Dermis blood vessel endothelial cell (primary cell): ENCODE measurements around the gene NAGLU. TPM values are rescaled to one million over a fixed set of nuclear protein-coding genes. Genes with fewer than 3 reads are reported as not detected.

Experiments
- DNase-seq: peaks from one replicate; pipeline ENCODE4 v3.0.0; 2010
- total RNA-seq: library from RNA; depleted of rRNA; stranded (reverse); fragments of >200 nt; gene quantifications from 2 replicates; pipeline ENCODE4 v1.2.3, GENCODE V29; 2014

NAGLU gene
- total RNA-seq, 1 donor from 2014 or later, result 53.3 TPM

- DNase-seq, result no peak
Measured at GRCh38 chr17:42565523-42566214, 29.6 kb downstream of the NAGLU start.

DNA sequence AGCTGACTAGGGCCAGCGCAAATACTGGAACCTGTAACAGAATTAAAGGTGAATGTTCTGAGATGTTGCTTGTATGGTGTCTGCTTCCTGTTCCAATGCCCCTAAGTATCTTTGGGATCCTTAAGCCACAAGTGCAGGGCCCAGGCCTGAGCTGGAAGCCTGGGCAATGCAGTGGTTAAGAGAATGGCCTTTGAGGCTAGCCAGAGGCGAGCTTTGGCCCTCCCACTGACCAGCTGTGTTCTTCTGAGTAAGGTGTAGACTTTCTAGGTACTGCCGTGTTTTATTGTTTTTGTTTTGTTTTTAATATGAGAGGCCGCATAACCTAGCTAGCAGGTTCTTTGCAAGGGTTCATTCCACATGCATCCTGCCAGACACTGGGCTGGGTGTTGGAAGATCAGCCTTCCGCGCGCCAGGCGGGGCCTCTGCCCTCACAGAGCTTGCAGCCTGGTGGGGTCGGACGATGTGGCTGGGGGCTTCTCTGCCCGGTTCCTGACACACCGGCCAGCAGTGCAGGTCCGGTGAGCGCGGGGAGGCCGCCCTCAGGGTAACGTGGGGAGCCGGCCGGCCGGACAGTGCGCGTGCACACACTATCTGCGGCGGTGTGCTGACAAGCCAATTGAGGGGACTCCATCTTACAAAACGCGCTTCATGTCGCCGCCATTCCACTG lies 30.3 kb downstream of the NAGLU start:
- DNase-seq, result no peak

DNA sequence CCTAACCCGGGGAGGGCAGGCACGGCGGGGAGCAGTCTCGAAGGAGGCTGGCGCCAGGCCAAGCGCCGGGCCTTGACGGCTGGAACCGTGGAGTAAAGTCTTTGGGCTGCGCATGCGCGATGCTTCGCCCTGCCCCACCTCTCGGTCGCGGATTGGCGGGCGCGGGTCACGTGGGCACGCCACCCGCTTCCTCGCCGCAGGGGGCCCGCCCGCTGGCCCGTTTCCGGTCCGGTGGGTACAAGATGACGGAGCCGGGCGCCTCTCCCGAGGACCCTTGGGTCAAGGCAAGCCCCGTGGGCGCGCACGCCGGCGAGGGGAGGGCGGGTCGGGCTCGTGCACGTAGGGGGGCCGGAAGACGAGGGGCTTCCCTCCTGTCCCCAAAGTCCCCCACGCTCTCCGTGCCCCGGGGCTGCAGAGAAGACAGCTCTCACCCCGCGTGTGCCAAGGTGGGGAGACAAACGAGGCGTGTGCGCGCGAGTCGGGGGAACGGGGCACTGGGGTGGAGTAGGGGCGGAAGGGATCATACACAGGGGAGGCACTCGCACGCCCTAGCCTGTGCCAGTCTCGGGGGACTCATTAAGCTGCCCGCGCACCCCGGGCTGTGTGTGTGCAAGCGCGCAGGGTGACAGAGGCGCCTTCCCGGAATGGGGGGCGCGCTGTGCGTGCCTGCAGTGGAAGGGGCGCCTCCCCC lies 31.0 kb downstream of the NAGLU start, which contains the start of gene MLX:
TSS of gene MLX (plus strand) at position 218 of the 691 bp plus-strand sequence. CDS start at position 243, 25 bp downstream.
- peak; percentile 93 for DNase-seq

DNA sequence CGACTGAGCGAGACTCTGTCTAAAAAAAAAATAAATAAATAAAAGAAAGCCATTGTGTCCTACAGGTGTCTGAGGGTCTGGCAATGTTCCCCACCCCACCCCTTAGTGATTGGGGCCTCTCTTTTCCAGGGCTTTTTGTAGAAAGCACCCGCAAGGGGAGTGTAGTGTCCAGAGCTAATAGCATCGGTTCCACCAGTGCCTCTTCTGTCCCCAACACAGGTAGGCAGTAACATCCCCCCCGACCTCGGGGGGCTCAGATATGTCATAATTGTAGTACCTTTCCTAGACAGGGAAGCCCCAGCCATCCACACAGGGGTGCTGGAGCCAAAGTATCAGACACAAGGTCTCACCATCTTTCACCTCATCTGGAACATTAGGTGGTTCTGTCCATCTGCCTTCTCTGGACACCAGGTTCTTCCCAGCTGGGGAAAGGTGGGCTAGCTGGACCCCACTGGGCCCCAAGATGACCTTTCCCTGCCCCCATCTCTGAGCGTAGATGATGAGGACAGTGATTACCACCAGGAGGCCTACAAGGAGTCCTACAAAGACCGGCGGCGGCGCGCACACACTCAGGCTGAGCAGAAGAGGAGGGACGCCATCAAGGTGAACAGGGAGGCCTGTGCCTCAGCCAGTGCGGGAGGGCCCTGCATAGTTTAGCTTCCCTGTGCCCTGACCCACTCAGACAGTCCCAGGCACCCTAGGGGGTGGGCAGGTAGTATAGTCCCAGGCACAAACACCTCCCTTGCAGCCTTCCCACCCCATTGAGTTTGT lies 32.5 kb downstream of the NAGLU start:
- no peak for DNase-seq

DNA sequence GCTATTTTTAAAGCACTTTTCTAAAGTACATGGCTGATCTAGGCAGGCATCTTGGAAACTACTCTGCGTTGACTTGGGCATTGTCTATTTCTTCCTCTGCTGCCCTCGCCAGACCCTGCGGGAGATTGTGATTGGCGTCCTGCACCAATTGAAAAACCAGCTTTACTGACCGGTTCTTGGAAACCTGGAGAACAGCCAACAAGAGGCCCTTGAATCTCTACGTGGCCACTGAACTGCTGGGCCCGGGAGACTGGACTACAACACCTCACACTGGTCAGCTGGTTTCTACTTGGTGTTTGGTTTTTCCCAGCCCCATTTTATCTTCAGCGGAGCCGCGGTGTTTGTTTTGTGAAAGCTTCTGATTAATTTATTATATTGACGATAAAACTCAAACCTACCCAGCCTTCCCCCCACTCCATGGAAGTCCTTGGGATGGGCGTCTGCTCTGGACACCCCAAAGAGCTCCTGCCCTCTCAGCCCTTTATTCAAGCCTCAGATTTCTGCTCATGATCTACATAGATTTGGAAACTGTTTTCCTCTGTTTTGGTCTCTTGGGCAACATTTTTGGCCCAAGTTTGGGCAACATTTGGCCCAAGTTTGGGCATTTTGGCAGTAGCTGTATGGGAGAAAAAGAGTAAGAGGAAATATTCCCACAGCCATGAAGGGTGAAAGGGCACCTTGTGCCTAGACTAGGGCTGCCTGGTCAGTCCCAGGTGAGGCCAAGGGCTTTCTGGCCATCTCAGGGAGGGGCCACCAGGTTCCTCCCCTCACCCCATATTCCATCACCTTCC lies 35.6 kb downstream of the NAGLU start:
- peak; percentile 21 for DNase-seq

- no peak for DNase-seq
Measured at GRCh38 chr17:42573095-42573494, 37.1 kb downstream of the NAGLU start.

GRCh38 chr17:42574463-42574862 lies 38.4 kb downstream of the NAGLU start:
- no peak for DNase-seq

GRCh38 chr17:42577140-42577531 lies 41.1 kb downstream of the NAGLU start:
- DNase-seq, result peak; percentile 9

GRCh38 chr17:42577532-42578281 lies 41.7 kb downstream of the NAGLU start, which contains the start of gene PSMC3IP:
TSS of gene PSMC3IP (minus strand) at chr17:42577729. CDS start at chr17:42577686, 43 bp downstream.
- peak; percentile 96 for DNase-seq

DNA sequence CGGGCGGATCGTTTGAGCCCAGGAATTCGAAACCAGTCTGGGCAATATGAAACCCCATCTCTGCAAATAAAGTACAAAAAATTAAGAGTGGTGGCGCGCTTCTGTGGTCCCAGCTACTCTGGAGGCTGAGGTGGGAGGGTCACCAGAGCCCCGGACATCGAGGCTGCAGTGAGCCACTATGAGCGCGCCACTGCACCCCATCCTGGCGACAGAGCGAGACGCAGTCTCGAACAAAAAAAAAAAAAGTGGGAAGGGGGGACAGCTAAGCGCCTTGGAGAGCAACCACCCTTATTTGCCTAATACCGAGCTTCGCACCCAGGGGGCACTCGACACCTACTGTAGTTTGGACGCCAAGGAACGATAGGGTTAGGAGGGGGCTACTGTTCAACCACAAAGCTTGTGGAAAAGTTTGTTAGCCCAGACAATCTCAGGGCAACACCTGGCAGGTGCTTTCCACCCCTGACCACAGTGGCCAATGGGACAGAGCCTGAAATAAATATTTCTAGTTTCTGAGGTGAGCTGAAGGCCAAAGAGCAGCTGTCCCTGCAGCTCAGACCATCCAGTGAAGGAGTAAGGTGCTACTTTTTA lies 42.3 kb downstream of the NAGLU start:
- DNase-seq, result peak; percentile 87

DNA sequence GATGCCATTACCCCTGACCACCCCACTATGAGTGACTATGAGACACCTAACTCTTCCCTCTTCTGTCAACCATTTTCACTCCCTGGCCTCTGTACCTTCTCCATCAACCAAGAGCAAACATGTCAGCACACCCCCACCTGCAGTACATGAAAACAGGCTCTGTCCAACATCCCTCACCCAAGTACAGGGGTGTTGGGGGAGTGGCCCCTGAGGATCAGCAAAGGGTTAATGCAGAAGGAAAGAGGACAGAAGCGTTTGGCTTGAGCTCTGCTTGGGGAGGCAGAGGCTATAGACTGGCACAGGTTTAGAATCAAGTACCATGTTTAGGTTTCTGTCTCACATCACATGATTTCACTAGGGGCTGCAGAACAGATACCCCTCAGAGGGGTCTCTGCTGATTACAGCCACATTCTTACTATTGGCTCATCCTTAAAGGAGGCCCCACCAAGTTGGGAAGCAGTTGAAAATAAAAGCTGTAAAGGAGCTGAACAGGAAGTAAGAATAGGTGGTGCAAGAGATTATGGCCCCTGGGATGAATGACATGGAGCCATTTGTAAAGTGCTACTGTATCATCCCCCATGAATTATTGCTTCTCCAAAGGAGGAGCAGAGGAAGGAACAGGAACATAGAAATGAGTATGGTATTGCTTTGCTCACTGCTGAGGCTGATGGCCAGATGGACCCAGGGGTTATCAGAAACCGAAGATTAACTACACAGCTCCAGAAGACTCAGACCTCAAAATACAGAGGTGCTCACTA lies 43.9 kb downstream of the NAGLU start:
- DNase-seq, result no peak

DNA sequence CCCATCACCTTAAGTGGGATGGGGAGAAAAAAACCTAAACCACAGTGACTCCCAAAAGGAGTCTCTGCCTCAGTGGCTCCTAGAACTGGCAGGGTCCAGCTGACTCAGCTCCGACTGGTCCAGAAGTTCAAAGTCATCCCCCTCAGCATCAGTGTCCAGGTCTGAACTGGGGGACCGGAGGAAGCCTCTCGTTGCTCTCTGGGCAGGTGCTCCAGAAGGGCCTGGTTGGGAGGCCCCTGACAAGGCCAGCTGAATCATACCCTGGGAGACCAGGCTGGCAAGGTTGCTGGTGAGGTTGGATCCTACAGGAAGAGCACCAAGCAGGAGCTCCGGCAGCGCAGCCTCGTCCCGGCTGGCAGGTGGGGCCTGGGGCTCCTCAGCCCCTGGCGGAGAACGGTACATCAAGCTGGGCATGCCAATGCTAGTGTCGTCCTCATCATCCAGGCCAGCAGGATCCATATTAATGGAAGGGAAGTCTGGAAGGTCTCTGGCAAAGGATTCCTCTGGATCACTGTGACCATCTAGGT lies 45.8 kb downstream of the NAGLU start:
- no peak for DNase-seq

DNA sequence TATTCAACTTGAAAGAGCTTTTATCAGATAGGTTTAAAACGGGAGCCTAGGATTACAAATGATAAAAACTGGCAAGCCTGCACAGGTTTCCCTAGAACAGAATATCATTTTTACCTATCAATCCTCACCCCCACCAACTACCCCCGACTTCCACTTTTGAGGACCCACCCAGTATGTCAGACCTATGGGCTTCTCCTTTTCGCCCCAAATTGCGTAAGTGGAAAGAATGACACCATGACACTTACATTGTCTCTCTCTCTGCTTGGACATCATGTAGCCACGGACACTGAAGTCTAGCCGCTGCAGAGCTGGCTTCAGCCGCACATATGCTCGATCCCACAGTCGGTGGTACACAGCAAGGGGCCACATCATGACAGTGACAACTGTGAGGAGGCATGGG lies 48.8 kb downstream of the NAGLU start:
- no peak for DNase-seq

- DNase-seq, result no peak
Measured at GRCh38 chr17:42585353-42585752, 49.3 kb downstream of the NAGLU start.

- no peak for DNase-seq
Measured at GRCh38 chr17:42586514-42587230, 50.6 kb downstream of the NAGLU start.

DNA sequence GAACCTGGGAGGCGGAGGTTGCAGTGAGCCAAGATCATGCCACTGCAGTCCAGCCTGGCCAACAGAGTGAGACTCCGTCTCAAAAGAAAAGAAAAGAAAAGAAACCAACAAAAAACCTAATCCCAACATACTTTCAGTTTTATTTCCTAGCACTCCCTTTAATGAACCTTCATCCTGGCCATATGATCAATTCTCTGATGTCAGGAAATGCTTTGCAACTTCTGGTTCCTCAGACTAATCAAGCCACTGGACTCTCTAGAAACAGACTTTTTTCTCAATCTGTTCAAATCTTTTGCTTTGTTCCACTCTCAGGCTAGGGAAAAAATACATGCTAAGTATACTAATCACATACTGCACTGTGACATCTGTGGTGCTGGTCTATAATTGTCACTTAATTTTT lies 54.8 kb downstream of the NAGLU start:
- DNase-seq, result peak; percentile 59

DNA sequence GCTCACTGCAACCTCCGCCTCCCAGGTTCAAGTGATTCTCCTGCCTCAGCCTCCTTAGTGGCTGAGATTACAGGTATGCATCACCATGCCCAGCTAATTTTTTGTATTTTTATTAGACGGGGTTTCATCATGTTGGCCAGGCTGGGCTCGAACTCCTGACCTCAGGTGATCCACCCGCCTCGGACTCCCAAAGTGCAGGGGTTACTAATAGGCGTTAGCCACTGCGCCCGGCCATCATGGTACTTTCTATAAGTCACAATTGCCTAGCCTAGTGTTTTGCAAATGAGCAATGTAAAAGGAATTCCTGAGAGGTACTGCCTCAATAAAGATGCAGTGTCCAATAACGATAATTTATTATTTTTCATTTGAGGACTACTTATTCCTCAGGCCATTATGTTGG lies 55.4 kb downstream of the NAGLU start:
- DNase-seq, result no peak
